OCI-LY1 (cell line): ENCODE results near the gene MS4A6A.

ENCODE experiments used
- EZH2 ChIP-seq: fragments of 200-600 bp; sonication (generic), shearing (Covaris generic); IDR thresholded peaks from 2 replicates; pipeline ENCODE4 v1.8.0; 2017; ENCODE audit warnings: borderline replicate concordance, mixed run types, mild to moderate bottlenecking, antibody characterized with exemption, low read length, moderate library complexity, mixed read lengths
- TF ChIP-seq, protein P1 (sequence below): fragments of 200-600 bp; sonication (generic), shearing (Covaris generic); IDR thresholded peaks from 2 replicates; pipeline ENCODE4 v1.5.1; 2017; ENCODE audit warnings: mild to moderate bottlenecking, antibody characterized with exemption, low read length, moderate library complexity, mixed read lengths

DNA sequence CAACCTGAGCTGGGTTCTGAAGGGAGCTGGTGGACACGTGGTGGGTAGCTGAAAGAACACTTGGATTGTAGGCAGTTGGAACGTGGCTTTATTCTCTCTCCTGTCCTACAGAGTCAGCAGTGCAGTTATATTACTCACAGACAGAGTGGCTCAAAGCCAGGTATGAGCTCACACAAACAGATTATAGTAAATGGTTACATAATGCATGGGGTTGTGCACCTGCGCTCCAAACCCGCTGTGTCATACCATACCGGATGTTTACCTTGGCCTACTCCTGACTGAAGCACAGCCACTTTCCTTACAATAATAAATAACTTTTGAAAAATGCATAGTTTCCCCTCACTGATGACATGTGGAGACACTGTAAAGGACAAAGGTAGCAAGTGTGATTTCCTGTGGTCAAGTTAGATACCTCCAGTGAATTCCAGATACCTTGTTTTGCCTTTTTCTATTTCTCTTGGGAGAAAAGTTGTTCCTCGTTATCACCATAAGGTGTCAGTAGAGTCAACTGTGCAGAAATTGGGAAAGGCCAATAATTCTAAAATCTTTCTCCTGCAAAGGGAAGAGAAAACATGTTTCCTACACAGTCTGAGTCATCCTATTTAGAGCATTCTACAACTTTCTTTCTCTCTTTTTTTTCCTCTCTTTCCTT, 13.5 kb downstream of the MS4A6A start:
- TF ChIP-seq, protein P1, sequence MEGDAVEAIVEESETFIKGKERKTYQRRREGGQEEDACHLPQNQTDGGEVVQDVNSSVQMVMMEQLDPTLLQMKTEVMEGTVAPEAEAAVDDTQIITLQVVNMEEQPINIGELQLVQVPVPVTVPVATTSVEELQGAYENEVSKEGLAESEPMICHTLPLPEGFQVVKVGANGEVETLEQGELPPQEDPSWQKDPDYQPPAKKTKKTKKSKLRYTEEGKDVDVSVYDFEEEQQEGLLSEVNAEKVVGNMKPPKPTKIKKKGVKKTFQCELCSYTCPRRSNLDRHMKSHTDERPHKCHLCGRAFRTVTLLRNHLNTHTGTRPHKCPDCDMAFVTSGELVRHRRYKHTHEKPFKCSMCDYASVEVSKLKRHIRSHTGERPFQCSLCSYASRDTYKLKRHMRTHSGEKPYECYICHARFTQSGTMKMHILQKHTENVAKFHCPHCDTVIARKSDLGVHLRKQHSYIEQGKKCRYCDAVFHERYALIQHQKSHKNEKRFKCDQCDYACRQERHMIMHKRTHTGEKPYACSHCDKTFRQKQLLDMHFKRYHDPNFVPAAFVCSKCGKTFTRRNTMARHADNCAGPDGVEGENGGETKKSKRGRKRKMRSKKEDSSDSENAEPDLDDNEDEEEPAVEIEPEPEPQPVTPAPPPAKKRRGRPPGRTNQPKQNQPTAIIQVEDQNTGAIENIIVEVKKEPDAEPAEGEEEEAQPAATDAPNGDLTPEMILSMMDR = peak; percentile 31; the same call in 1 of the 2 replicates
- TF ChIP-seq EZH2 = no peak
